ENCODE data around the gene PTPRN2. TPM values are rescaled to one million over a fixed set of nuclear protein-coding genes. Genes with fewer than 3 reads are reported as not detected.

Gene PTPRN2
- total and polyA plus RNA-seq, 2 of the 13 experiments (the other 11 are each of a cell fraction or from before 2014, with no cell fraction given): 2.5 to 24.2 TPM

GRCh38 chr7:158264881-158265742, 322.5 kb downstream of the PTPRN2 start:
- ChIA-PET CTCF (ENCODE audit: low intra/inter-chr PET ratio, low total read pairs) (no interaction called here), POLR2A (interaction anchor here (1.4 to 1.8 kb wide), 2 partner anchors 8 to 105 kb away, joined by 5 to 12 read pairs; no protein-coding TSS in a partner anchor)
- Histone ChIP-seq H3K9me3 (ENCODE audit: low read length) (no peaks in the 10 kb centered on the region), H3K27me3 (ENCODE audit: control insufficient read depth in 1 of 2, insufficient read depth in 2 of 2, low read length in 2 of 2) (no peaks in the 10 kb centered on the region), H3K4me1 (ENCODE audit: insufficient read depth, low read length) (peaks cover 44% of the 10 kb centered on the region), H3K9ac (ENCODE audit: insufficient read depth, low read depth, low read length) (peak overlapping the region; percentile 61; the same call in 1 of the 2 replicates), H3K36me3 (replicated peaks in 1 of 2; ENCODE audit: control insufficient read depth in 1 of 2, insufficient read depth in 2 of 2, low read length in 2 of 2) (no peaks in the 10 kb centered on the region), H3K79me2 (ENCODE audit: insufficient read depth, low read length) (no peaks in the 10 kb centered on the region), H3K27ac (ENCODE audit: extremely low read length, insufficient read depth, low read length) (peak overlapping the region; percentile 91), H2AFZ (ENCODE audit: low read length) (no peak overlapping the region), H4K20me1 (ENCODE audit: insufficient read depth, low read length) (peaks cover 6% of the 10 kb centered on the region; the same call in 1 of the 2 replicates), H3K4me3 (replicated peaks in 1 of 3; ENCODE audit: insufficient read depth in 1 of 3, low read depth in 2 of 3, low read length in 3 of 3) (peak overlapping the region in 1 of 3 experiments; percentile 70; a peak in 1 of 6 replicates), H3K4me2 (ENCODE audit: low read depth, low read length) (peak overlapping the region; percentile 94)
- in situ Hi-C loops (cut with HindIII; ENCODE audit: extremely low pct_ligation_motif_present, low pct_unique_long_range_greater_than_20kb) (no loop called here), intact Hi-C loops (cut with micrococcal nuclease; ENCODE audit: unreplicated experiment) (no loop called here)
- no TSS peak for BruUV-seq (replicated peaks)
- DNase-seq (ENCODE audit: low spot score) (no peak), ATAC-seq (no peak), FAIRE-seq (no peak)
- 0 out of 2 replicates have a peak, but pooled peaks have one; percentile 48 for TF ChIP-seq HNRNPL (IDR thresholded peaks at IDR 0.05; ENCODE audit: low read depth, low read length)
- TF ChIP-seq ELK4 (CRISPR knock-in tag; IDR thresholded peaks at IDR 0.05; ENCODE audit: borderline replicate concordance): no peak
- TF ChIP-seq ZEB1 (IDR thresholded peaks at IDR 0.05; ENCODE audit: insufficient replicate concordance, low read depth): peak; percentile 68
- no peak for TF ChIP-seq MTA1 (CRISPR knock-in tag; IDR thresholded peaks at IDR 0.05; ENCODE audit: borderline replicate concordance)
- 95% methylated on average over 9 of the region's 13 CpGs for WGBS (ENCODE audit: low lambda C conversion rate)
